Uterus (tissue), 4 donors: ENCODE measurements around the gene CXorf51B. TPM values are rescaled to one million over a fixed set of nuclear protein-coding genes. Genes with fewer than 3 reads are reported as not detected.
"Not testable (repeated sequence)": the region's sequence is repeated elsewhere in the genome, so short reads cannot be mapped to it uniquely, and the experiment has no call there.

ENCODE experiments used
- DNase-seq, 2 donors: peaks; one replicate each; pipeline ENCODE4 v3.0.0-alpha.2; 2019 to 2020
- H3K27ac ChIP-seq, 2 donors: fragments of 200-600 bp; sonication (generic); 1 replicate in 1 of 2; 2 replicates in 1 of 2; pipeline ENCODE4 v1.5.1; 2016 to 2018
- H3K27me3 ChIP-seq, 2 donors: fragments of 200-600 bp; sonication (generic); one replicate each; pipeline ENCODE4 v1.5.1; 2018 to 2019; ENCODE audit warnings: control low read depth in 1 of 2
- H3K36me3 ChIP-seq, 2 donors: fragments of 200-600 bp; sonication (generic); one replicate each; pipeline ENCODE4 v1.5.1; 2019; ENCODE audit warnings: control low read depth in 1 of 2
- H3K4me1 ChIP-seq, 2 donors: fragments of 200-600 bp; sonication (generic); one replicate each; pipeline ENCODE4 v1.5.1; 2018 to 2019; ENCODE audit warnings: control low read depth in 1 of 2
- H3K4me3 ChIP-seq, 2 donors: fragments of 200-600 bp; sonication (generic); 1 replicate in 1 of 2; 2 replicates in 1 of 2; pipeline ENCODE4 v1.5.1; 2018 to 2019; ENCODE audit warnings: mild to moderate bottlenecking in 1 of 2
- H3K9me3 ChIP-seq, 2 donors: fragments of 200-600 bp; sonication (generic); one replicate each; pipeline ENCODE4 v1.5.1; 2019; ENCODE audit warnings: control low read depth in 1 of 2
- POLR2A ChIP-seq, 2 donors: fragments of 450-650 bp; IDR thresholded peaks; one replicate each; pipeline ENCODE4 v1.6.1; 2016; ENCODE audit warnings: antibody characterized with exemption in 2 of 2, mild to moderate bottlenecking in 1 of 2, moderate library complexity in 1 of 2
- intact Hi-C: fragments of 100-400 bp; cut with DNase I; formaldehyde crosslinking; loops from one replicate; pipeline ENCODE4 v1.15.1; 2023; ENCODE audit warnings: low total_unique reads
- total RNA-seq, 4 donors: library from RNA; depleted of rRNA in 3 of 4; stranded (reverse); fragments of >200 nt in 3 of 4; gene quantifications; one replicate each; pipeline versions ENCODE4 v1.1.0 to v1.2.4, GENCODE V29; 2014 to 2023
- TF ChIP-seq, protein P1 (sequence below), 4 experiments: fragments of 200-600 bp in 2 of 4; fragments of 450-650 bp in 2 of 4; sonication (generic) in 2 of 4; IDR thresholded peaks; one replicate each; pipeline ENCODE4 v1.5.1; 2016 to 2019; ENCODE audit warnings: antibody characterized with exemption in 4 of 4, mild to moderate bottlenecking in 2 of 4, moderate library complexity in 1 of 4
- donor health status: DM: yes; HTN: yes; CAD: no.

The CXorf51B gene
- total RNA-seq = not detected

DNA sequence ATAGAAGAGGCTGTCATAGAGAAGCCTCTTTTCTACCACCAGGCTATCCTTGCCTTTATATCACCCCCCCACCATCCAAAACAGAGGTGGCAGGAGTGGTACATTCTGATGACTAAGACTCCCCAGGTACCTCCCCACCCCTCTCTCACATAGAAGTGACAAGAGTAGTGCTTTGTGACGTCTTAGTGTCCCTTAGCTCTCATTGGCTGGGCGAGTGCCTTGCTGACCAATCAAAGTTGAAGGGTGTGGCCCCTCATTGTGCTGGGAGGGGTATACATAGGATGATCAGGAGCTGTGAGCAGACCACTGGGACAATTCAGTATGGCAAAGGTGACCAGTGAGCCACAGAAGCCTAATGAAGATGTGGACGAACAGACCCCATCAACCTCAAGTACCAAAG, at the start of gene CXorf51B:
CXorf51B (plus strand) TSS at position 301 of the 400 bp plus-strand sequence; CDS start at position 322, 21 bp downstream.
- H3K4me1 ChIP-seq, H3K9me3 ChIP-seq, H3K36me3 ChIP-seq, DNase-seq, H3K27ac ChIP-seq, H3K4me3 ChIP-seq, H3K27me3 ChIP-seq, intact Hi-C loops: not testable (repeated sequence)

DNA sequence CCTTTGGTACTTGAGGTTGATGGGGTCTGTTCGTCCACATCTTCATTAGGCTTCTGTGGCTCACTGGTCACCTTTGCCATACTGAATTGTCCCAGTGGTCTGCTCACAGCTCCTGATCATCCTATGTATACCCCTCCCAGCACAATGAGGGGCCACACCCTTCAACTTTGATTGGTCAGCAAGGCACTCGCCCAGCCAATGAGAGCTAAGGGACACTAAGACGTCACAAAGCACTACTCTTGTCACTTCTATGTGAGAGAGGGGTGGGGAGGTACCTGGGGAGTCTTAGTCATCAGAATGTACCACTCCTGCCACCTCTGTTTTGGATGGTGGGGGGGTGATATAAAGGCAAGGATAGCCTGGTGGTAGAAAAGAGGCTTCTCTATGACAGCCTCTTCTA, 5.1 kb downstream of the CXorf51B start, which contains the start of gene CXorf51A:
CXorf51A (minus strand) TSS at position 101 of the 400 bp plus-strand sequence; CDS start at position 80, 21 bp downstream.
- H3K27ac ChIP-seq, H3K36me3 ChIP-seq, H3K9me3 ChIP-seq, intact Hi-C loops, DNase-seq, H3K27me3 ChIP-seq, H3K4me3 ChIP-seq, H3K4me1 ChIP-seq: not testable (repeated sequence)

DNA sequence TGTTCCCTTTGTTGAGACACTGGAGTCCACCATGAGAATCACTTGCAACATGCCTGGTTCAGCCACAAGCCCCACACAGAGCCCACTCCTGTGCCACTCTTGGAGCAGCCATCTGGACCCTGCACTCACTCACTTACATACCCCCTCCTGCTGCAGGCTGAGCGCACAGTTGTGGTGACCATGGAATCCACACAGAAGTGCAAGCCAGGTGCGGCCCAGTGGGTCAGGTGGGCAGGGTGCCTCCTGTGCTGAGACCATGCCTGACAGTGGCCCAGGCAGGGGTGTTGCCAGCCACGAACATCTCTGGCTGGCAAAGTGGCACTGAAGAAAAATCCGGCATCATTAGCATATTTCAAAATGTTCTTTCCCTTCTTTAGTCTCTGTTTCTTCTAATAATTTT, 22.4 kb downstream of the CXorf51B start:
- intact Hi-C loops = no loop called here
- Histone ChIP-seq H3K9me3 (no peaks in the 10 kb centered on the region), H3K27ac (no peak overlapping the region), H3K4me1 (no peaks in the 10 kb centered on the region), H3K4me3 (no peak overlapping the region), H3K27me3 (no peaks in the 10 kb centered on the region), H3K36me3 (no peaks in the 10 kb centered on the region)
- no peak for DNase-seq
- TF ChIP-seq, protein P1, sequence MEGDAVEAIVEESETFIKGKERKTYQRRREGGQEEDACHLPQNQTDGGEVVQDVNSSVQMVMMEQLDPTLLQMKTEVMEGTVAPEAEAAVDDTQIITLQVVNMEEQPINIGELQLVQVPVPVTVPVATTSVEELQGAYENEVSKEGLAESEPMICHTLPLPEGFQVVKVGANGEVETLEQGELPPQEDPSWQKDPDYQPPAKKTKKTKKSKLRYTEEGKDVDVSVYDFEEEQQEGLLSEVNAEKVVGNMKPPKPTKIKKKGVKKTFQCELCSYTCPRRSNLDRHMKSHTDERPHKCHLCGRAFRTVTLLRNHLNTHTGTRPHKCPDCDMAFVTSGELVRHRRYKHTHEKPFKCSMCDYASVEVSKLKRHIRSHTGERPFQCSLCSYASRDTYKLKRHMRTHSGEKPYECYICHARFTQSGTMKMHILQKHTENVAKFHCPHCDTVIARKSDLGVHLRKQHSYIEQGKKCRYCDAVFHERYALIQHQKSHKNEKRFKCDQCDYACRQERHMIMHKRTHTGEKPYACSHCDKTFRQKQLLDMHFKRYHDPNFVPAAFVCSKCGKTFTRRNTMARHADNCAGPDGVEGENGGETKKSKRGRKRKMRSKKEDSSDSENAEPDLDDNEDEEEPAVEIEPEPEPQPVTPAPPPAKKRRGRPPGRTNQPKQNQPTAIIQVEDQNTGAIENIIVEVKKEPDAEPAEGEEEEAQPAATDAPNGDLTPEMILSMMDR (IDR thresholded peaks at IDR 0.05) = no peak
- no peak for TF ChIP-seq POLR2A (IDR thresholded peaks at IDR 0.05)

DNA sequence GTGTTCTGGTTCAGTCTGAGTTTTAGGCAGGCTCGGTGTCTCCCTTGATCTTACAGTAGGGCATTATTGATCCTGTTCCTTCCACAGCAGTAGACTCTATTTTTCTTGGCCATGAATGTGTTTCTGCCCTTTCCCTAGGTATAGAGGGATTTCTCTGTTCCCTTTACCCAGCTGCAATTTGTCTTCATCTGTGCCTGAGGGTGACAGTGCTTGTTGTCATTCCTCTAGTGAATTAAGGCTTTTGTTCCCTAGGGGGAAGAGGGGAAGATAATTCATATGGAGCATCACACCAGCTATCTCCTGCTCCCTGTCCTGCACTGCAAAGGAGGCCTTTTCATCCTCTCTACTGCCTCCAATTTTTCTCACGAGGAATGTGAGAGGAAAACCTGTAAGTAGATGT, 44.7 kb downstream of the CXorf51B start:
- no peak overlapping the region for H3K4me3 ChIP-seq
- DNase-seq = no peak
- intact Hi-C loops = no loop called here
- H3K27me3 ChIP-seq = no peaks in the 10 kb centered on the region
- no peaks in the 10 kb centered on the region for H3K4me1 ChIP-seq
- TF ChIP-seq POLR2A (IDR thresholded peaks at IDR 0.05) = no peak
- TF ChIP-seq, protein P1 (IDR thresholded peaks at IDR 0.05) = no peak
- no peak overlapping the region for H3K27ac ChIP-seq
- H3K36me3 ChIP-seq = no peaks in the 10 kb centered on the region
- no peaks in the 10 kb centered on the region for H3K9me3 ChIP-seq

Other genes starting within 250 kb of the CXorf51B start
- gene CXorf51A, start 5.0 kb downstream of the CXorf51B start, total RNA-seq = not detected